GM10847 (cell line): ENCODE data around the gene GOLGA6L2.

Experiments
- POLR2A ChIP-seq: IDR thresholded peaks from 2 replicates; pipeline ENCODE4 v1.6.1; 2011; ENCODE audit not compliant: insufficient read length; ENCODE audit errors: extremely low read depth

Gene GOLGA6L2

DNA sequence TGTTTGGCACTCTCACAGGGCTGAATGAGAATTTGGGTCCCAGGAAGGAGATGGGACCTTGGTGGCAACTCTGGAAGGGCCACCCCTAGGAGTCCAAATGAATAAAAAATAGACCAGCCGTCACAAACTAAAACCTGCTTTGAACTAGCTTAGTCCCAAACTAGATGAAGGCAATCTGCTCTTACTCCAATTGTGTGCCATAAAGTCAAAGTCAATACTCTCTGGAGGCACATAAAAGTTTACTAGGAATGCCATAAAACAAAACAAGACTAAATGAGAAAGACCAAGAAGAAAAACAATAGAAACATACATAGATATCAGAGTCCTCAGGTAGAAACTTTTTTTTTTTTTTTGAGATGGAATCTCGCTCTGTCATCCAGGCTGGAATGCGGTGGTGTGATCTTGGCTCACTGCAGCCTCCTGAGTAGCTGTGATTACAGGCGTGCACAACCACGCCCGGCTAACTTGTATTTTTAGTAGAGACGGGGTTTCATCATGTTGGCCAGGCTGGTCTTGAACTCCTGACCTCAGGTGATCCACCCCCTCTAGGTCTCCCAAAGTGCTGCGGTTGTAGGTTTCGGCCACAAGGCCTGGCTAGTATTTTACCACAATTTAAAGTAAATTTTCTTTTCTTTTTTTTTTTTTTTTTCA, 8.1 kb downstream of the GOLGA6L2 start:
- TF ChIP-seq POLR2A: no peak

DNA sequence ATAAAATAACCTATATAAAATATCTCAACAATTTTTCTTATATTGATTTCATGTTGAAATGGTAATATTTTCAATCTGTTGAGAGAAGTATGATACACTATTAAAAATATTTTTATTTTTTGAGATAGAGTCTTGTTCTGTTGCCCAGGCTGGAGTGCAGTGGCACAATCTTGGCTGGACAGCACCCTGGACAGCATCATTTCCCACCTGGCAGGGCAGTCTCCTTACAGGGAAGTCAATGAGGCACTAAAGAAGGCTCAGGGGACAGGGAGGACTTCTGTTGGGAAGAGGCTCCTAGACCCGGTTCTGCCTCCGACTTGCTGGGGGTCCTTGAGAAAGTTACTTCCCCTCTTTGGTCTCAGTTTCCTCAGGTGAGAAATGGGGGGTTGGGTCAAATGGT, 9.4 kb downstream of the GOLGA6L2 start:
- no peak for TF ChIP-seq POLR2A

DNA sequence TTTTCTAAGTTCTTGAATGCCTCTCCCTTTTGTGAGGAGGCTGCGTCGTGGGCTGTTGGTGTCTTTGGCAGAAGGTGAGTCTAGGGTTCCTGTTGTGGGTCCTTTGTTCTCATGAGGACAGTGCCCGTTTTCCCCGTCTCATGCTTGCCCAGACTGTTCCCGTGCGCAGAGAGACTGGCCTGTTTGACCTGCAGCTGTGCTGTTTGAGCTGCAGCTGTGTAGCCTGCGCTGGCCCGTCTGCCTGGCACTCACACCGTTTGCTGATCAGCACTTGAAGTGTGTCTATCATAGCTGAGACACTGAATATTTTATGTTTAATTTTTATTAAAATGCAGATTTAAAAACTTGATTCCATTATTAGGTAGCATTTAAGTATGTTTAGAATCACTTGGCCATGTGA, 9.9 kb downstream of the GOLGA6L2 start:
- no peak for TF ChIP-seq POLR2A

DNA sequence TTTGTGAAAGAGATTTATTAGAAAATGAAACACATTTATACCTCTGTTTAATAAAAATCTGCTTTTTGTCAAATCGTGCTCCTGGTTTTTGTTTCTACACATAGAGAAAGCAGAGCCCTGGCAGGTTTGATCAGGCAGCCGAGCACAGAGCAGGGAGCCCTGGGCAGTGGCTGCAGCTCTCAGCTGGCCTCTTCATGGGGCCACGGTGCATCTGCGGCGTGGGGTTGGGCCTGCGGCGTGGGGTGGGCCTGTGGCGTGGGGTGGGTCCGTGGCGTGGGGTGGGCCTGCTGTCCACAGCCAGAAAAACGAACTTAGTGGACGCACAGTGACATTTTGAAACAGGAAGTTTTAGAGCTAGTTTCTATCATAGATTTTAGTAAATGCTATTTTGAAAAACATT, 10.6 kb downstream of the GOLGA6L2 start:
- no peak for TF ChIP-seq POLR2A

DNA sequence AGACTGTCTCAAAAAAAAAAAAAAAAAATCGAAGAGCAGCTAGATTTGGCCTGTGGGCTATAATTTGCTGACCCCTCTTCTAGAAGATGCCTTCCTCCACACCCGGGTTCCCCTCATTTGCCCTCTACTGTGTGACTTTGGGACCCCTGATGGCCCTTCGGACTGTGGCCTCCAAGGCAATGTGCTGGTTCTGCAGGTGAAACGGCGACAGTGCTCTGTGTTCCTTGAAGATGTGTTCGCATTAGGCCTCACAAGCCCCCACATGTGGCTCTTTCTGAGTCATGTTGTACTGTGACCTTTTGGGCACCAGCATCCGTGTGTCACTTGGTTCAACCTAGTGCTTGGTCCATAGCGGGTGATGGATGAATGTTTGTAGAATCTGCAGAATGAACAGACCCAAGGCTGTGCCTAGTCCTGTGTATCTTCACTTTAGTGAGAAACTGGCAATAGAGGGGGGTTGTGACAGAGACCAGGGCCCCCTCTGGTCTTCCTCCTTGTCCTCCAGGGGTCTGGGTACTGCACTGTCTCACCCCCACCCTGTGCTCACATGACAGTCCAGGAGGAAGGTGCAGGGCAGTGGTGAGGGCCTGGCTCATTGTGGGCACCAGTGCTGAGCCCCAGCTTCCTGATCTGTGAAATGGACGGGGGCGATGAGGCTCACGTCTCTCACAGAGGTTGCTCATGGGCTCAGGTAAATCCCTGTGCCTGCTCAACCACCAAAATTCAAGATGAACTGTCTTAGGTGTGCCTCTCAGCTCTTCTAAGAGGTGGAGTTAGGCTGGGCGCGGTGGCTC, 22.7 kb downstream of the GOLGA6L2 start:
- TF ChIP-seq POLR2A: no peak

DNA sequence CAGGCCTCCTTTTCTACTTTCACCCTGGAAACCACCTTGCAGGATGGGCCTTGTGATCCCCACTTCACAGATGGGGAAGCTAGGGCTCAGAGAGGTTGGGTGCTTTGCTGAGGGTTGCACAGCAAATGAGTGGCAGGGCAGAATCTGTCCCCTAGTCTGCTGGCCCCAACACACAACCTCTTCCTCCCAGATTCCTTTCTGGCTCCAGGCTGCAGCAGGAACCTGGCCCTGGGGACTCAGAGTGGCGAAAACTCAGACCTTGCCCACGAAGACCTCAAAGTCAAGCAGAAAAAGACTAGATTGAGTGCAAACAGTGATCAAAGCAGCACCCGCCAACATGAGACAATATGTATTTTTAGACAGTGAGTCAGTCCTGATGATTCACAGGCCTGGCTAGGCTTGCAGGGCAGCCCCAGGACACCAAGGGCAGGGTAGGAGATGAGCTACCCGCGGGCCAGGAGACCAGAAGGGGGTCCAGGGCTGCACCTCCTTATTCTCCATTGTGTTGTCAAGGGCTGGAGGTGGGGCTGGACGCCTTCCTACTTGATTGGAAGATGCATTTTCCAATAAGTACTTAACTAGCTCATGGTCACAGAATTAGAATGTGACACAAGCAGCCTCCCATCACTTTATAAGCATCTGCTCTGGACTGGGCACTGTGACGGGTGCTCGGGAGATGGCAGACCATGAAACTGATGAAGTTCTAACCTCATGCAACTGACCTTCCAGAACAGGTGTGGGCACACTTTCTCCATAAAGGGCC, 23.9 kb downstream of the GOLGA6L2 start:
- TF ChIP-seq POLR2A: no peak

DNA sequence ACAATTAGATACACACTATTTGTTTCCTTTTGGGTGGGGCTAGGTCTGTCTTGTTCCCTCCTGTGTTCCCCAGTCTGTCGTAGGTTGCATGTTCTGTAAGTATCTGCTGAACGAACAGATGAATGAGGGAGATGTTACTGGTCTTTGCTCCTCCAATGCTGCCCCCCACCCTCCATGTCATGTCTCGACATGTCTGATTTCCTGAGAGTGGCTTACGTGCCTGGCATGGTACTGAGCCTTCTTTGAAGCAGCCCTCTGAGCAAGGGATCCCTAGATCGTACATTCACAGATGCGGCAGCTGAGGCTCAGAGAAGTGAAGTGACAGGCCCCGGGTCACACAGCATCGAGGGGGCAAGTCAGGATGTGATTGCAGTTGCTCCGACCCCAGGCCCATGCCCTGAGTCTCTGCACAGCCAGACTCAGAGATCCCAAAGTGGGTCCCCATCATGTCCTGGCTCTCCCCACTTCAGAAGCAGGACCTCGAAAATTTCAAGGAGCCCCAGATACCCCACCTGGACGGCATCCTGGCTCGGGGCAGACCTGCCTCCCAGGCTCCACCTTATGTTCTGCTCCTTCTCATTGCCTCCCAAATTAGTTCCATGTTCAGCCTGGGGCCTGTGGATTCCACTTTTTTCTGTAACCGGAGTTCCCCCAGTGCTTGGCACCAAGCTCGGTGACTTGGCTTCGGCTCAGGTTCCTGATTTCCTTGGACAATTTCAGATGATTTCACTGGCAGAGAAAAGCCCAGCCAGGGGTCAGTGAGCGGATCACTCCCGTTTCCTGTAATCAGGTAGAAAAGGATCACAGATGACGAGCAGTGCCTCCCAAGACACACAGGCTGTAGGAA, 24.7 kb downstream of the GOLGA6L2 start:
- TF ChIP-seq POLR2A: no peak

DNA sequence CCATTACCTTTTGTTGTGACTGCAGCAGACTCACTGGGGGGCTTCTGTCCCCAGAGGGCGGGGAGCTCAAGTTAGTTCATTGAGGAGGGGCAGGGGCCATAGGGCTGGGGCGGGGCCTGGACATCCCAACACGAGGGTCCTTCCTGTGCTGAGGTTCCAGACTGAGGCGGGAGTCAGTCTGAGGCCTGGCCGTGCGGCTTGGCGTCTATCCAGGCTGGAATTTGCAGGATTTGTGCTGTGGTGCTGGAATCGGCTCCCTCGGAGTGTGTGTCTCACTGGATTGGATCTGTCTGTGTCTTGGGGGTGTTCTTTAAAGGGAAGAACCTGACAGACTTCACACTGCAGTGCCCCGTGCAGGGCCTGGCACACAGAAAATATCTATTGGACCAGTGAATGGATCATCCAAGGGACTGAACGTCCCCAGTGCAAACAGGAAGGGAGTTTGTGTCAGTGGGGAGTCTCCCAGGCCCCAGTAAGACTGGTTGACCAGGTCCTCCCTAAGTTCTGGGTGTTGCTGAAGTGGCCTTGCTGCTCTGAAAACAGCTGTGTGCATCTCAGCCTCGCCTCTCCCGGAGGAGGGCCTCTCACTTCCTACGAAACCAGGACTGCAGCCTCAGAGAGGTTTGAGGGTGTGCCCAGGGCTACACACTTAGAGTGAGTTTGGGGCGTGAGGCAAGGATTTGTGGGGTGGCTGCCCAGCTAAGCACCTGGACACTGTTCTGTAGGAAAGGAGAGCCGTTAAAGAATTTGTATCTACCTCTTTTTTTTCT, 26.1 kb downstream of the GOLGA6L2 start:
- no peak for TF ChIP-seq POLR2A

DNA sequence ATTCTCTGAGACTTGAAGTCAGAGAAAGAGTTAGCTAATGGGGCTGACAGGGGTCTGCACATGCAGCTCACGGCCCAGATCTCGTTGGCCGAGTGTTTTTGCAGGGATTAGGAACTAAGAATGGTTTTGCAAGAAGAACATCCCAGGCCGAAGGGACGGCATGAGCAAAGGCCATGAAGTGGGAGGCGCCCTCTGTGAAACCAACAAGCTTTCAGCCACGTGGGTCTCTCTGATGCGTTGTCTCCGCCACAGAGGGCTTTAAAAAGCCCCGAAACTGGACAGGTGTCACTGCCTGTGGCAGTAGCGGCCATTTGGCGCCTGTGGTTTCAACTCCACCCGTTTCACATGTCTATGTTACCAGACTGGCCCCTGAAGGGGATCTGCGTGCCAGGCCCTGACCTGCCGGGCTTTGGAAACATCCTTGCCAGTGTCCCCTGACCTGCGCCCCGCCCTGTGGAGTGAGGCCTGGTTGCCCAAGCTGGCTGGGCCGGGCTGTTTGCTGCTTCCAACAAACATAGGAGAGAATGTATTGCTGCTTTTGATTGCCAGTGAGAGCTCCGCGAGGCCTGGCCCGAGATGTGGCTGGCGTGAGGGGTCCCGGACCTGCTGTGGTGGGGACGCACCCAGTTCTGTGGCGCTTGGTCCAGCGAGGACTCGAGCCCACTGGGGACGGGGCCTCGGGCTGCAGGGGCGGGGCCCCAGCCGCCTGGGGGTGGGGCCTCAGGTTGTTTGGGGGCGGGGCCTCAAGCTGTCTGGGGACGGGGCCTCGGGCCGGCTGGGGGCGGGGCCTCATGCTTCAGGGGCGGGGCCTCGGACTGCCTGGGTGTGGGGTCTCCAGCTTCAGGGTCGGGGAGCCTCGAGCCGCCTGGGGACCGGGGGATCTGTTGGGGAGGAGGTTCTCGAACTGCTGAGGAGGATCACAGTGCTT, 30.4 kb downstream of the GOLGA6L2 start:
- no peak for TF ChIP-seq POLR2A

DNA sequence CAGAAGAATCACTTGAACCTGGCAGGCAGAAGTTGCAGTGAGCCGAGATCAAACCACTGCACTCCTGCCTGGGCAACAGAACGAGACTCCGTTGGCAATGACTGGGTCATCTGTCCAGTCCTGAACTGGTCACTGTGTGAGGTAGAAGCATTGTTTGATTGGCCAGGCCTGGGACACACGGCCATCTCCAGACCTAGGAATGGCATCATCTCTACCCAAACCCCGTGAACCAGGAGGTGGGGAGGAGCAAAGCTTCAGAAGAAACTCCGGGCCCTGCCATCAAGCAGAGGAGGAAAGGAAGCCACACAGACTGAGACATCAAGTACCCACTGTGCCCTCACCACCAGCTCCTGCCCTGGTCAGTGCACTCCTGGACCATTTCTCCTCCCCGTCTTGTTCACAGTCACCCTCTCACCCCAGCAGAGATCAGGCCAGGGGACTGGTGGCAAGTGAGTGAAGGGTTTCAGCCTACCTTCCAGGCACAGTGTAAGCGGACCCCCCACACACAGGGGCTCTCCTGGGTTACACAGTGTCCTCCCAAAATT, 31.6 kb downstream of the GOLGA6L2 start:
- TF ChIP-seq POLR2A: no peak

DNA sequence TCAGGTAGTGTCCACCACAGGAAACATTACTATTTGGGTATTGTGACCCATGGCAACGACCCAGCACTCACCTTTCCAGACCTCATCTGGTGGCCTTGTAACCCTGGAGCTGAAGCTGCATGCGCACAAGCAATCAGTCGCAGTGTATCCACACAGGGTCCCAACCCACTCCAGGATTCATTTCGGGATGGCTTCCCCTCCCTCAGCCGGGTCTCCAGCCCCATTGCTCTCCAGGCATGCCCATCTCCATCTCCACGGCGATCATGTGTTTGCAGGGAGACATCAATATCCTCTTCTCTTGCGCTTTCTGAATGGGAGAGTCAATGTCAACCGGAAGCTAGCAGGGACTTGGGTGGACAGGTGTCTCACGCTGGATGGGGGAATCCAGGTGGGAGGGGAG, 35.2 kb downstream of the GOLGA6L2 start:
- no peak for TF ChIP-seq POLR2A

DNA sequence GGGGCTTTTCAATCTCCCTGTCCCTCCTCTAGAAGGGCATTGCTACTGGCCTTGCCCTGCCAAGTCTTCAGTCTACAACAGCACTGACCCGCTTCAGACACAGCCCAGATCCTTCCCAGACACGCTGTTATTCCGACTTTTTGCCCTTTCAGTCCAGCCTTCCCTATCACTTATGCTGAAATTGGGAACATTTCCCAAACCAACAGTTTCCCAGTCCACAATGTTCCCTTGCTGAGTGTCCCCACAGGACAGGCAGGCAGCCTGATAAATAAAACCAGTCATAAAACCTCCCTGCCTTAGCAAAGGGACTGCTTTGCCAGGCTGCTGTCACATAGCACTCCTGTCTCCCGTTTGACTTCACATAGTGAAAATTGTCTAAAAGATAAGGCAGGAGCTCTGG, 43.5 kb downstream of the GOLGA6L2 start:
- TF ChIP-seq POLR2A: no peak

DNA sequence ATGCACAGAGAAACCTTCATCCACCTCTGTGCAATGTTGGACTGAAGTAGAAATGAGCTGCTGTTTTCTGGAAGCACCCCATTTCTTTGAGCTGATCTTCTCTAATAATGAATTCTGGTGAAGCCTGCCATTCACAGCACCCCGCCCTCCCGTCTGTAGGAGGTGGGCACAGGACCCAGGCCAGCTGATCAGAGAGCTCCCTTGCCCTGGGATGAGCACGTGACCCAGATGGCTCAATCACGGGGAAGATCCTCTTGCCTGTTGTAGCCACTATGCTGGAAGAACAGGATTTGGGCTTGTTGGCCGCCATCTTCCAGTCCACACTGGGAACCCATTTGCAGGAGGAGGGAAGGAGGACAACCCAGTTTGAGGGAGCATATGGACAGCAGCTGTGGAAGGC, 44.5 kb downstream of the GOLGA6L2 start:
- TF ChIP-seq POLR2A: no peak
